Measurements from ENCODE around the gene KCNJ3.

DNA sequence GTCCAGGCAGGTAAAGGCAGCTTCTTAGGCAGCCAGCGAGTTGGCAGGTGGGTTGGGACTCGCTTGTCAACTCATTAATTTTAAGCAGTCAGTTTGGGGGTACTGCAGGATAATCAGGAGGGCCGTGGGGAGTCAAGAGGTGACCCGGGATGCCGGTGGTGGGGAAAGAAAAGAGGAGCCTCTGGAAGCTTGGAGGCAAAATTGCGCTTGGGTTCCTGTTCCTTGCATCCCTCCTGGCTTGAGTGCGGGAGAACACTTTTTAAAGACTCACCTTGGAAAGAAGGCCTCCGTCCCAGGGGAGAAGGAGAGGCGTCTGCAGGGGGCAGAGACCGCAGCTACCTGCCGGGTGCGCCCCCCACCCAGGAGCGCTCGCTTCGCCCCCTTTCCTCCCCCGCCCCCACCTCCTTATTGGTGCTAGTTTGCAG lies at the start of gene KCNJ3:
- TF ChIP-seq, protein P1, sequence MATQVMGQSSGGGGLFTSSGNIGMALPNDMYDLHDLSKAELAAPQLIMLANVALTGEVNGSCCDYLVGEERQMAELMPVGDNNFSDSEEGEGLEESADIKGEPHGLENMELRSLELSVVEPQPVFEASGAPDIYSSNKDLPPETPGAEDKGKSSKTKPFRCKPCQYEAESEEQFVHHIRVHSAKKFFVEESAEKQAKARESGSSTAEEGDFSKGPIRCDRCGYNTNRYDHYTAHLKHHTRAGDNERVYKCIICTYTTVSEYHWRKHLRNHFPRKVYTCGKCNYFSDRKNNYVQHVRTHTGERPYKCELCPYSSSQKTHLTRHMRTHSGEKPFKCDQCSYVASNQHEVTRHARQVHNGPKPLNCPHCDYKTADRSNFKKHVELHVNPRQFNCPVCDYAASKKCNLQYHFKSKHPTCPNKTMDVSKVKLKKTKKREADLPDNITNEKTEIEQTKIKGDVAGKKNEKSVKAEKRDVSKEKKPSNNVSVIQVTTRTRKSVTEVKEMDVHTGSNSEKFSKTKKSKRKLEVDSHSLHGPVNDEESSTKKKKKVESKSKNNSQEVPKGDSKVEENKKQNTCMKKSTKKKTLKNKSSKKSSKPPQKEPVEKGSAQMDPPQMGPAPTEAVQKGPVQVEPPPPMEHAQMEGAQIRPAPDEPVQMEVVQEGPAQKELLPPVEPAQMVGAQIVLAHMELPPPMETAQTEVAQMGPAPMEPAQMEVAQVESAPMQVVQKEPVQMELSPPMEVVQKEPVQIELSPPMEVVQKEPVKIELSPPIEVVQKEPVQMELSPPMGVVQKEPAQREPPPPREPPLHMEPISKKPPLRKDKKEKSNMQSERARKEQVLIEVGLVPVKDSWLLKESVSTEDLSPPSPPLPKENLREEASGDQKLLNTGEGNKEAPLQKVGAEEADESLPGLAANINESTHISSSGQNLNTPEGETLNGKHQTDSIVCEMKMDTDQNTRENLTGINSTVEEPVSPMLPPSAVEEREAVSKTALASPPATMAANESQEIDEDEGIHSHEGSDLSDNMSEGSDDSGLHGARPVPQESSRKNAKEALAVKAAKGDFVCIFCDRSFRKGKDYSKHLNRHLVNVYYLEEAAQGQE (IDR thresholded peaks at IDR 0.05; ENCODE audit: insufficient read depth in 1 of 2, low read depth in 2 of 2, low read length in 1 of 2) = no peak
- TF ChIP-seq CTCF (IDR thresholded peaks at IDR 0.05) (no peak), POLR2AphosphoS5 (IDR thresholded peaks at IDR 0.05; ENCODE audit: low read depth, low read length) (no peak), SIN3A (IDR thresholded peaks at IDR 0.05; ENCODE audit: borderline replicate concordance, insufficient read depth, low read depth, low read length) (no peak)
